ENCODE data around the gene CNDP2.

GRCh38 chr18:74510770-74511095 is 14.6 kb downstream of the CNDP2 start:
- TF ChIP-seq EZH2 (IDR thresholded peaks at IDR 0.05; ENCODE audit: insufficient read depth, poor library complexity, severe bottlenecking), result no peak
- no peak for TF ChIP-seq EZH2phosphoT487 (IDR thresholded peaks at IDR 0.05; ENCODE audit: insufficient read depth, low read depth)
